Activated CD4-positive, CD25-positive, alpha-beta regulatory T cell treated with anti-CD3 and anti-CD28 coated beads, Interleukin-2, amount 50 U/mL, for 72 hours (primary cell): Measurements from ENCODE around the gene SPSB1.

Source experiments
- DNase-seq: peaks from one replicate; pipeline ENCODE4 v3.0.0; 2021

Gene SPSB1

GRCh38 chr1:9260059-9260766 lies 32.5 kb upstream of the SPSB1 start:
- no peak for DNase-seq

GRCh38 chr1:9261496-9261895 lies 31.2 kb upstream of the SPSB1 start:
- DNase-seq = no peak

- no peak for DNase-seq
Measured at GRCh38 chr1:9262096-9262986, 30.4 kb upstream of the SPSB1 start.

GRCh38 chr1:9263276-9263855 lies 29.3 kb upstream of the SPSB1 start:
- DNase-seq = no peak

- DNase-seq = no peak
Measured at GRCh38 chr1:9263984-9264872, 28.5 kb upstream of the SPSB1 start.

- no peak for DNase-seq
Measured at GRCh38 chr1:9265037-9265436, 27.7 kb upstream of the SPSB1 start.

- no peak for DNase-seq
Measured at GRCh38 chr1:9265968-9266367, 26.7 kb upstream of the SPSB1 start.

- DNase-seq = no peak
Measured at GRCh38 chr1:9267352-9267686, 25.4 kb upstream of the SPSB1 start.

GRCh38 chr1:9267827-9268581 lies 24.7 kb upstream of the SPSB1 start:
- no peak for DNase-seq

GRCh38 chr1:9269078-9269501 lies 23.6 kb upstream of the SPSB1 start:
- no peak for DNase-seq

- DNase-seq = no peak
Measured at GRCh38 chr1:9269721-9270120, 23.0 kb upstream of the SPSB1 start.

- DNase-seq = no peak
Measured at GRCh38 chr1:9270290-9270883, 22.3 kb upstream of the SPSB1 start.

GRCh38 chr1:9271283-9271682 lies 21.4 kb upstream of the SPSB1 start:
- DNase-seq = no peak

- DNase-seq = no peak
Measured at GRCh38 chr1:9271861-9272595, 20.7 kb upstream of the SPSB1 start.

GRCh38 chr1:9273177-9273576 lies 19.5 kb upstream of the SPSB1 start:
- no peak for DNase-seq

- DNase-seq = no peak
Measured at GRCh38 chr1:9275161-9275560, 17.5 kb upstream of the SPSB1 start.

GRCh38 chr1:9275567-9276034 lies 17.1 kb upstream of the SPSB1 start:
- DNase-seq = peak; percentile 65

- no peak for DNase-seq
Measured at GRCh38 chr1:9278116-9278515, 14.6 kb upstream of the SPSB1 start.

GRCh38 chr1:9278585-9279153 lies 14.0 kb upstream of the SPSB1 start:
- DNase-seq = no peak

- no peak for DNase-seq
Measured at GRCh38 chr1:9279172-9279840, 13.4 kb upstream of the SPSB1 start.
